ENCODE data around the gene ABCA6. TPM values are rescaled to one million over a fixed set of nuclear protein-coding genes. Genes with fewer than 3 reads are reported as not detected.

The ABCA6 gene
- total RNA-seq, 1 donor from 2014 or later = 36.3 TPM

GRCh38 chr17:69057280-69057679, 84.4 kb downstream of the ABCA6 start:
- H3K27ac ChIP-seq = no peak overlapping the region
- intact Hi-C loops (cut with DNase I) = no loop called here
- no peak overlapping the region for H3K4me3 ChIP-seq
- ATAC-seq = no peak
- H3K27me3 ChIP-seq = no peaks in the 10 kb centered on the region
- TF ChIP-seq CTCF (IDR thresholded peaks at IDR 0.05) = no peak
- no peak for DNase-seq
- no peaks in the 10 kb centered on the region for H3K36me3 ChIP-seq
- no peaks in the 10 kb centered on the region for H3K9me3 ChIP-seq
- H3K4me1 ChIP-seq = no peaks in the 10 kb centered on the region

- no peak for TF ChIP-seq CTCF (IDR thresholded peaks at IDR 0.05)
- Histone ChIP-seq H3K36me3 (no peaks in the 10 kb centered on the region), H3K4me3 (no peak overlapping the region), H3K4me1 (no peaks in the 10 kb centered on the region), H3K27ac (no peak overlapping the region), H3K27me3 (no peaks in the 10 kb centered on the region), H3K9me3 (no peaks in the 10 kb centered on the region)
- intact Hi-C loops (cut with DNase I) = no loop called here
- DNase-seq (no peak), ATAC-seq (no peak)
Observed at GRCh38 chr17:69056179-69056823, 85.4 kb downstream of the ABCA6 start.

- intact Hi-C loops (cut with DNase I) = no loop called here
- H3K27me3 ChIP-seq = no peaks in the 10 kb centered on the region
- no peak for ATAC-seq
- no peak for TF ChIP-seq CTCF (IDR thresholded peaks at IDR 0.05)
- no peak for DNase-seq
- H3K4me3 ChIP-seq = no peak overlapping the region
- H3K36me3 ChIP-seq = no peaks in the 10 kb centered on the region
- H3K4me1 ChIP-seq = no peaks in the 10 kb centered on the region
- H3K9me3 ChIP-seq = no peaks in the 10 kb centered on the region
- no peak overlapping the region for H3K27ac ChIP-seq
Observed at GRCh38 chr17:69055334-69055733, 86.4 kb downstream of the ABCA6 start.

- DNase-seq (no peak), ATAC-seq (no peak)
- TF ChIP-seq CTCF (IDR thresholded peaks at IDR 0.05) = no peak
- no peak overlapping the region for H3K27ac ChIP-seq
- no peaks in the 10 kb centered on the region for H3K27me3 ChIP-seq
- intact Hi-C loops (cut with DNase I) = no loop called here
- peaks cover 8% of the 10 kb centered on the region for H3K4me1 ChIP-seq
- H3K9me3 ChIP-seq = no peaks in the 10 kb centered on the region
- no peak overlapping the region for H3K4me3 ChIP-seq
- H3K36me3 ChIP-seq = no peaks in the 10 kb centered on the region
Observed at GRCh38 chr17:69050999-69051775, 90.5 kb downstream of the ABCA6 start.

- Histone ChIP-seq H3K27me3 (no peaks in the 10 kb centered on the region), H3K36me3 (no peaks in the 10 kb centered on the region), H3K4me3 (no peak overlapping the region), H3K9me3 (no peaks in the 10 kb centered on the region), H3K27ac (no peak overlapping the region), H3K4me1 (peaks cover 8% of the 10 kb centered on the region)
- intact Hi-C loops (cut with DNase I) = no loop called here
- TF ChIP-seq CTCF (IDR thresholded peaks at IDR 0.05) = no peak
- DNase-seq (no peak), ATAC-seq (no peak)
Observed at GRCh38 chr17:69048634-69049033, 93.1 kb downstream of the ABCA6 start.
